GM13976 (cell line): ENCODE measurements around the gene CLASP1.

Experiments used
- DNase-seq: peaks from one replicate; pipeline ENCODE4 v3.0.0; 2012; ENCODE audit warnings: low spot score
- in situ Hi-C: fragments of 300-500 bp; cut with MboI; formaldehyde crosslinking; loops from one replicate; pipeline ENCODE4 v1.12.0; 2022; ENCODE audit warnings: low sequenced_read_pairs, mixed read lengths, inconsistent platforms; ENCODE audit not compliant: unreplicated experiment
- TF ChIP-seq, protein P1 (sequence below): IDR thresholded peaks from 2 replicates; pipeline ENCODE4 v1.5.1; 2012; ENCODE audit warnings: borderline replicate concordance, mild to moderate bottlenecking; ENCODE audit not compliant: insufficient read depth; ENCODE audit errors: extremely low read depth, missing control alignments, control extremely low read depth

Gene CLASP1

GRCh38 chr2:121519732-121520640 lies 129.3 kb downstream of the CLASP1 start:
- DNase-seq = no peak
- in situ Hi-C loops = no loop called here

GRCh38 chr2:121519153-121519552 lies 130.1 kb downstream of the CLASP1 start:
- TF ChIP-seq, protein P1, sequence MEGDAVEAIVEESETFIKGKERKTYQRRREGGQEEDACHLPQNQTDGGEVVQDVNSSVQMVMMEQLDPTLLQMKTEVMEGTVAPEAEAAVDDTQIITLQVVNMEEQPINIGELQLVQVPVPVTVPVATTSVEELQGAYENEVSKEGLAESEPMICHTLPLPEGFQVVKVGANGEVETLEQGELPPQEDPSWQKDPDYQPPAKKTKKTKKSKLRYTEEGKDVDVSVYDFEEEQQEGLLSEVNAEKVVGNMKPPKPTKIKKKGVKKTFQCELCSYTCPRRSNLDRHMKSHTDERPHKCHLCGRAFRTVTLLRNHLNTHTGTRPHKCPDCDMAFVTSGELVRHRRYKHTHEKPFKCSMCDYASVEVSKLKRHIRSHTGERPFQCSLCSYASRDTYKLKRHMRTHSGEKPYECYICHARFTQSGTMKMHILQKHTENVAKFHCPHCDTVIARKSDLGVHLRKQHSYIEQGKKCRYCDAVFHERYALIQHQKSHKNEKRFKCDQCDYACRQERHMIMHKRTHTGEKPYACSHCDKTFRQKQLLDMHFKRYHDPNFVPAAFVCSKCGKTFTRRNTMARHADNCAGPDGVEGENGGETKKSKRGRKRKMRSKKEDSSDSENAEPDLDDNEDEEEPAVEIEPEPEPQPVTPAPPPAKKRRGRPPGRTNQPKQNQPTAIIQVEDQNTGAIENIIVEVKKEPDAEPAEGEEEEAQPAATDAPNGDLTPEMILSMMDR = no peak
- in situ Hi-C loops = no loop called here
- DNase-seq = no peak

More at GRCh38 chr2:121519732-121520640, 129.3 kb downstream of the CLASP1 start:
- TF ChIP-seq, protein P1 = no peak

- TF ChIP-seq, protein P1 = no peak
- in situ Hi-C loops = no loop called here
- no peak for DNase-seq
These were observed 135.5 kb downstream of the CLASP1 start for GRCh38 chr2:121513597-121514333.

DNA sequence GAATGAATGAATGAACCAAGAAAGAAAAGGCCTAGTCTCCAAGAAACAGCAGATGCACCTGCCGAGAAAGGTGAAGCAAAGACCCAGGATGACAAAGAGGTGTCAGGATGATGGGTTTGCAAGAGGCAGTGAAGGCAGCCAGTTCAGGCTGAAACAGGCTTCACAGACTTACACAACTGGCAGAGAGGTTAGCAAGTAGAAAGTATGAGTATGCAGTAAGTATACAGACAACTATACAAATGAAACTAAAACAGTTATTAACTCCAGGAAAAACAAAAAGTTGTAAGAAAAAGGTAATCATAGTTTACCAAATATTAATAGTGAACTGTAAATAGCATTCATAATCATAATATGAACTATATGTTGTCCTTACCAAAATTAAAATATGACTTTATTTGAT lies 138.4 kb downstream of the CLASP1 start:
- TF ChIP-seq, protein P1 = no peak
- in situ Hi-C loops = no loop called here
- DNase-seq = no peak

GRCh38 chr2:121506621-121507020 lies 142.6 kb downstream of the CLASP1 start:
- in situ Hi-C loops = no loop called here
- no peak for DNase-seq
- TF ChIP-seq, protein P1 = no peak

- TF ChIP-seq, protein P1 = no peak
- no peak for DNase-seq
- in situ Hi-C loops = no loop called here
These were observed 143.2 kb downstream of the CLASP1 start for GRCh38 chr2:121505986-121506586.
